HG03135 (cell line): ENCODE measurements around the gene KDELR3.

ENCODE experiments used
- ATAC-seq: cut with Tn5 transposase; IDR thresholded peaks from one replicate; pipeline ENCODE4 v1.9.1; 2021; ENCODE audit warnings: mild to moderate bottlenecking, moderate library complexity; ENCODE audit not compliant: unreplicated experiment

Gene KDELR3

DNA sequence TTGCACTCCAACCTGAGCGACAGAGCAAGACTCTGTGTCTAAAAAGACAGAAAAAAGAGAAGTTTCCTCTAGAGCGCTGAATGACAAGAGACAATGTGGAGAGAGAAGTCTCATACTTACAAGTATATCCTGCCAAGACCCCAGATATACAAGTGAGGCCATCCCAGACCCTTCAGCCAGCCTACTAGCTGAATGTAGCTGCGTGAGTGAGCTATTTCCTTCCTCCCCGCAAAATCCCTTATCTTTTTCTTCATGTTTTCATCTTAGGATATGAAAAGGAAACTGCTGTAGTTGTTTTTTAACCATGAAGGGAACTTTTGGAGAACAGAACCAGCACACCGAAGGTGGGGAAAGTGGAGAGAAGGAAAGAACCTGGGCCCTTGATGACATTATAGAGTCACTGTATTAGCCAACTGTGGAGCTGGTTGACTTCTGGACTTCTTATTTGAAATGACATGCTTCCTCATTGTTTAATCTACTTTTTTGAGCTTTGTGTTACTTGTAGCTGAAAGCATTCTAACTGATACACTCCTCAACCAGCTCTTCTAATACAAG, 42.6 kb downstream of the KDELR3 start:
- no peak for ATAC-seq

DNA sequence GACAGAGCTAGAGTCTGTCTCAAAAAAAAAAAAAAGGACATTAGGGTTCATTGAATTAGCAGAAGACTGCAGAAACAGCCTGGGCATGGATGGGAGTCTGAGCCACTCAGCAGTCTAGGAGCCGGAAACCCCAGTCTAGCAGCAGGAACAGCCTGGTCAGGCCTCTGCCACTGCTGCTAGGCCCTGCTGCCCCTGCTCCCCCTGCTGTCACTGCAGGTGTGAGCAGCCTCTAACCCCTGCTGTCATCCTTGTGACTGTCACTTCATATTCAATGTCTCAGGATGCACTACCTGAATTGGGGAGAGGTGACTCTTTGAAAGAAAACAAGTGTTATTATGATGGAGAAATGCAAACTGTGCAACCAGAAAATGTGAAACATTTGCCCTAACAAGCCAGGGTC, 45.2 kb downstream of the KDELR3 start:
- no peak for ATAC-seq

DNA sequence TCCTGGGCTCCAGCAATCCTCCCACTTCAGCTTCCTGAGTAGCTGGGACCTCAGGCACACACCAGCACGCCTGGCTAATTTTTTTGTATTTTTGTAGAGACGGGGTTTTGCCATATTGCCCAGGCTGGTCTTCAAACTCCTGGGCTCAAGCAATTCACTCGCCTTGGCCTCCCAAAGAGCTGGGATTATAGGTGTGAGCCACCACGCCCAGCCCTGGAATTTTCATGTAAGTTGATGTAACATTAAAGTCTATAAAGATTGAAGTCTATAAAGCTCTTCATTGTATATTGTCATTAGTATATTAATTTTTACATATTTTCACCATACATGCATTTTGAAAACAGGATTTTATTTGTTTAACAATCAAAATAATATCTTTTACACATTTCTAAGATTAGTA, 50.7 kb downstream of the KDELR3 start:
- no peak for ATAC-seq

DNA sequence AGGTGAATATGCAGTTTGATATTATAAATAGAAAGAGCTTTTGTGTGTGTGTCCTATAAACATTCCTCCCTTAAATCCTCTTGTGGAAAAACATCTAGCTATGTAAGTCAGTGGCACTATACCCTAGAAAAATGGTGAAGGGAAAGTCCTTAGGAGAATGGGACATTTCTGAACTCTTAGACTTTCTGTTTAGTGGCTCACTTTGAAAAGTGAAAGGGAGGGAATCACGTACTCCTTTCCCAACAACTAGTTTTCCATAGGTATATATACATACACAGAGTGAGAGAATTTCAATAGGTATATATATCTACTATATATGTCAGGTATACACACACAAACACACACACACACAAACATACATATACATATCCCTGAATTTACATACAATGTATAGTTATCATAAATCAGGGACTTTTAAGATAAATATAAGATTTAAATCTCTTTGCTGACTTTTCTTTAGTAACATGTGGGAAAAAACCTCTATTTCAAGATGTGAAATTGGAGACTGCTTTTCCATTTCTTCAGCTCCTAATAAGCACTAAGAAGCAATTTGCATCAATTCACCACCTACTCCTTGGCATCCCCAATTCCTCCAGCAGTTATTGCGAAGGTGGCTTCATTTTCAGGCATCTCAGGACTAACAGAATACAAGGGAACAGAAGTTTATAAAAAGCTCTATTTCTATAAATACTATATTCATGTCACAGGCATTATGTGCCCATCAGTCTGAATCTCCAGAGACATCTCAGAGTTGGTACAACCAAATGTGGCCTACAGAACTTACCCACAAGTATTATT, 51.8 kb downstream of the KDELR3 start:
- ATAC-seq, result no peak

DNA sequence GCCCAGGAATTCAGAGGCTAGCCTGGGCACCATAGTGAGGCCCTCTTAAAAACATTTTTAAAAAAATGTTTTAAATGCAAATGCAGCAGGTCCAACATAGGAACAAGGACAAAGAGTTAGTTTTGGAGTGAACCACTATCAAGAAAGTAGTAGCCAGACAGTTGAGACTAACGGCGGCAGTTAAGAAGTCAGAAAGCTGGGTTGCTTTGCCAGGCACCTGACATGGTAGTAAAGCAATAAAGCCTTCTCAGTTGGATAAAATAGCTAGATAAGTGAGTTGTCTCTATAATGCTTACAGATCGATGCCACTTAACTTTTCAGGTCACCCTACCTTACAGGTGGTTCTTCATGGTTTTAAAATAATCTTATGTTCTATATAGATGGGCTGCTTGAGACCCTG, 55.1 kb downstream of the KDELR3 start:
- no peak for ATAC-seq

DNA sequence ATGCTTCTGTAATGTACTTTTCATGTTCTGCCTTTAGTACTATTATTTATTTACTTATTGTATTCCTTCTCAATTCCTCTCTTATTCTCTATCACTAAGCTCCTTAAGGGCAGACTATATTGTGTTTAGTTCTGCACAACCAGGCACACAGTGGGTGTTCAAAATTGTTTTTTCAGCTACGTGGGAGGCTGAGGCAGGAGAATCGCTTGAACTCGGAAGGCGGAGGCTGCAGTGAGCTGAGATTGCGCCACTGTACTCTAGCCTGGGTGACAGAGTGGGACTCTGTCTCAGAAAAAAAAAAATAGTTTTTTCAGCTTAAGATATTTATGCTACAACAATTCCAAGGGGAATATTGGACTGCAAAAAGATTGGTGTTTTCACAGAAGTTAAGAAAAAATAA, 55.6 kb downstream of the KDELR3 start:
- no peak for ATAC-seq

DNA sequence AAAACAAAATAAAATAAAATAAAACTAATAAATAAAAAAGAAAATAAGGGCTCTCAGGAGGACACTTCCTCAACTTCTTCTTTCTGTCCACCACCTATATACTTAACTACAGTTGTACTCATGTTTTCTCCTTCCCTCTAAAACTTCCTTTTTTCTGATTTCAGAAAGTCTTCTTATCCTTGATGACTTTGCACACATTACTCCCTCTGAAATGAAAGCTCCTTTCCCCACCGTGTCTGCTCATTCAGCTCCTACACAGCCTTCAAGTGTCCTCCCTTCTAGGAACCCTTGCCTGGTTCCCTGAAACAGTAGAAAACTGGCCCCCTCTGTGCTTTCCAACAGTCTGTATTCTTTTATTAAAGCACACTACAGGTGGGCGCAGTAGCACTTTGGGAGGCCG, 56.5 kb downstream of the KDELR3 start:
- ATAC-seq, result no peak

DNA sequence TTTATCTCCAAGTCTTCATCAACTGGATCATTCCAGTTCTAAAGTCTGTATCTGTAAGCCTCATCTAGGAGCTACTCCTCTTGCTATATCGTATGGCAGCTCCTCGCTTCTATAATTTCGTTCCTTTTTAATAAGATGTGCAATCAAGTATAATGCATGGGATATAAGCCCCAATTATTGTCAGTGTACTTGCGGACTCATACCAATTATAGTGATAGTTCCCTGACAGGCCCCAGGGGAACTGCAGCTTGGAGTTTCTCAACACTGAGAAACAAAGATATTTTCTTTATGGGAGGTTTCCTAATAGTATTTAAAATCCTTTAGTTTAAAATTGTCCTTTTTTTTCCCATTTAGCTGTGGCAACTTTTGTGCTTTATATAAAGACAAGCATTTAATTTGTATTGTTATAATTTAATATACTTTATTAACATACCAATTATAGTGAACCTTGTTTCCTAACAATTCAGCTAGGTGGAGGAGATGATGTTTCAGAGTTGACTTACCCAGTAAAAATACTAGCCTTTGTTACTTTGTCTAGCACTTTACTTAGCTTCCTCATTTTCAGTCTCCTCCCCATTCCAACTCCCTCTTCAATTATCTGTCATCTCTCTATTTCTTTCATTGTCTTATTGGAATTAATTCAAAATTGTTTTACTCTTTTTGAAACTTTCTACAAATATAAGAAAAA, 63.5 kb downstream of the KDELR3 start:
- ATAC-seq, result no peak
